ENCODE results near the gene STIM1. TPM values are rescaled to one million over a fixed set of nuclear protein-coding genes. Genes with fewer than 3 reads are reported as not detected.

The STIM1 gene
- 9.6 and 11.0 TPM in 2 replicates for total RNA-seq (2014; rRNA removed; shearing (Covaris generic))

DNA sequence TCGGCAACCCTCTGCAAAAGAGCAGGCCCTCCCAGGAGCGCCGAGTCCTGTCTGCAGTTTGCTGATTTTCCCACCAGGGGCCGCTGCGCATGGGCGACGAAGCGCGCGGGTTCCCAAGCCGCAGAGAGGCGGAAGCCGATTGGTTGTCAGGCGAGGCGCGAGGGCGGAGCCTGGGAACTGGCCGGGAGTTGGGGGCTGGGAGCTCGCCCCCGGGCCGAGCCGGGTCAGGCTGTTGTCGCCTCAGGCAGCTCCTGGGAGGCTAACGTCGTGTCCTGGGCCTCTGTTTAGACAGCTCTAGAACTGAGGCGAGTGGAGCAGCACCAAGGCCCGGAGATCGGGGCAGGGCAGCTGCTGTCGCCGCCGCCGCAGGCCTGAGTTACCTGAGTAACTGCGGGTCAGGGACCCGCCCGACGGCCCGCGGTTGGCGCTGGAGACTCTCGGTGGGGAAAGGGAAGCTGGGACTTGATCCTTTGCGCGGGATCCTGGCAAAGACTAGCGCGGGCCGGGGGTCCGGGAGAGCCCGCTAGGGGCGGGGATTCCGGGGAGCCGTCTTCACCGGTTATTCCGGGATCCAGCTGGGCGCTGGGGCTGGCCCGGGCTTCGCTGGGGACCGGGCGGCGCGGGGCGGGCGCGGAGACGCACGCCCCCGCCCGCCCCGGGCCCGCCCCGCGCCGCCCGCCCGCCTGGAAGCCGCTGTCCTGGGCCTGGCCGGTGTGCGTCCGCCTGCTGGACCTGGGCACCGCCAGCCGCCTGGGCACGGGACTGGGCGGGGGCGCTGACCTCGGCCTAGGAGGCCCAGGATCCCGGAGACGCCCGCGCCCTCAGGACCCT lies at the start of gene STIM1:
STIM1 (plus strand) TSS at position 688 of the 831 bp plus-strand sequence. CDS start 607 bp downstream, outside the sequence.

DNA sequence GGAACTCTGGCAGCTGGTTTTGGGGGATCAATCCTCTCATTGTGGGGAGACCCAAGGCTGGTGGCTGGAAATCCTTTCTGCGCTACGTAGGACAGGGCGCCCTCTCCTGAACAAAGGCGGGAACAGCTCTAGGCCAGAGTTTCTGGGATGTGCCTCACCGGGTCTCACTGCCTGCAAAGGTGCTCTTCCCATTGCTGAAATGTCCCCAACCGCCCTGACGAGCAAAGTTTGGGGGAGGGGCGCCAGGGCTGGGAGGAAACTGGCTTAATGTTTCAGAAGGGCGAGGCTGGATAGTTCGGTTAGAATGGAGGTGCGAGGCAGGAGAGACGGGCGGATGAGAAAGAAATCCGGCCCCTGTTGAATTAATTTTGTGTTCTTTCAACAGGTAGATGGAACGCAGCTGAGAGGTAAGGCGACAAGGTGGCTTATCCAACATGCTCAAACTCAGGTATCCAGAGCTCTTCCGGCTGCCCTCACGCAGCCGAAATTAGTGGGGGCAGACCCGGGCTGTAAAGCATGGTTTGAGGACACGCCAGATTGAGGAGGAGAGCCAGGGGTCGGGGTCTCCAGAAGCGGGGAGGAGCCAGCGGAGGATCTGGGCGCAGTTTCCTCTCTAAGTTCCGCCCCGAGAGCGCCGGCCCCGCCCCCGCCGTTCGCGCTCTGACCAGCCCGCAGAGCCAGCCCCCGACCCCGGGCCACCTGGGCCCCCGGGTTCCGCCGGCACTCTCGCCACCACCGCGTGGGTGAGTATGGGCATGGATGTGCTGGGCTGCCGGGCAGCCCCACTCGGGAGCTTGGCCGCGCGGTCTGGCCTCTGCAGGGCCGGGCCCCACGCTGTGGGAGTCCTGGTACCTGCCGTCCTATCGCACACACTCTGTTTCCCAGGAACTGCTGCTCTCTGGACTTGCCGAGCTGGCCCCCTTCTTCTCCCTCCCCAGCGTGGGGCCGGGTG lies 47.3 kb upstream of the STIM1 start, which contains the start of gene PGAP2:
PGAP2 (plus strand) TSS at position 652 of the 952 bp plus-strand sequence. CDS start 2,700 bp downstream, outside the sequence.

DNA sequence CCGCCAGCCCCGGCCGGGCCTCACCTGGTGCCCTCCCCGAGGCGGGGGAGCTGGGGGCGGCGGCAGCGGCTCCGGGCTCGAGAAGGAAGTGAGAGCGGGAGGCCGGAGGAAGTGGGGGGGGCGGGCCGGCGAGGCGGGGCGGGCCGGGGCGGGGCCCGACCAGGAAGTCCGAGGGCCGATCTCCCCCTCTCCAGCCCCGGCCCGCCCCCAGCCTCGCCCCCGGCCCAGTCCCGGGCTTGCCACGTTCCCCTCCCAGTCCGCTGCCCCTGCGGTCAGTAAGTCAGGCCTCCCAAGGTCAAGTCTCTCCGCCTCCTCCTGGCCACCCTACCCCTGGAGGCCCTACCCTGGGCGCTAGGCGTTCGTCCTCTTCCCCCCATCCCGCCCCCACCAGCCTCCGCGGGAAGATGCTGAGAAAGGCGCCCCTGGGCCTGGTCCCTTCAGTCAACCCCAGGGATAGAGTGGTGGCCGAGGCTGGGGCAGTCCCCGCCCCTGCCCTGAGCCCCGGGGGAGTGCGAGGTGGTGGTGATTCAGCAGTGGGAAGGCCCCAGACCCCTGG lies 14.5 kb upstream of the STIM1 start, which contains the start of gene RHOG:
RHOG (minus strand) TSS at position 90 of the 556 bp plus-strand sequence. CDS start 12,821 bp downstream, outside the sequence.

DNA sequence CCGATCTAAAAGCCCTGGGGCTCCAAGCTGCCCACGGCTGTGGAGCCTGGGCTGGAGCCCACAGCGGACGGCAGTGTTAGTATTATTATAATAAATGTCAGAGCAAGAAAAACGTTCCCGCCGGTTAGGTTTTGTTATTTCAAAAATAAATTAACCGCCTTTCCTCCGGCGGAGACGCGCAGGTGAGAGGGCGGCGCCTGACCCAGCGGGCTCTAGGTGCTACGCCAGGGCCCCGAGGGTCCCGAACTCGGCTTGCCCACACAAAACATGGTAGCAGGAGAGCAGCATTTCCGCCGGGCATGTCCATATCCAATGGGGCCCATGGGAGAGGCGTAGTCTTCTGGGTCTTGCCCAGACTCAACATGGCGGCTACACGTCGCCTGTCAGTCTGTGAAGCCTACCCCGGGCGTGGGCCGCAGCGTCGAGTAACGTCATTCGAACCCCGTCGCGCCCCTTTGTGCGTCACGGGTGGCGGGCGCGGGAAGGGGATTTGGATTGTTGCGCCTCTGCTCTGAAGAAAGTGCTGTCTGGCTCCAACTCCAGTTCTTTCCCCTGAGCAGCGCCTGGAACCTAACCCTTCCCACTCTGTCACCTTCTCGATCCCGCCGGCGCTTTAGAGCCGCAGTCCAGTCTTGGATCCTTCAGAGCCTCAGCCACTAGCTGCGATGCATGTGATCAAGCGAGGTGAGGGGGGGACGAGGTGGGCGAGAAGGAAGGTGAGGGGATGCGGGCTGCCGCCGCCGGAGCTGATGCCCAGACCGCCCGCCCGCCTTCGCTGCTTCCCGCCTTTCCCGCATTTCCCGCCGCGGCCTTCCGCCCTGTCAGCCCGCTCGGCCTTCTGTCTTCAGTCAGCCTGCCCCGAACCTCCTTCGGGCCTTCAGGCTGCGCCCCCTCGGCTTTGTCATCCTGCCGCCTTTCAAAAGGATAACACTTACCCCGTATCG lies 239.2 kb downstream of the STIM1 start, which contains the start of gene RRM1:
RRM1 (plus strand) TSS at position 452 of the 944 bp plus-strand sequence; CDS start at position 666, 214 bp downstream.

Small RNA genes lying within 50 kb of the gene (small RNA-seq; reads per million reads assigned to genes)
- gene AC087441.2 (not detected), gene RF00409 (not detected), gene RPS29P20 (not detected)

Other genes starting within 250 kb of the STIM1 start
- not detected in 2 replicates for gene ART5, start 213.7 kb upstream of the STIM1 start, total RNA-seq (2014; rRNA removed; shearing (Covaris generic))
- not detected in 2 replicates for gene ART1, start 210.5 kb upstream of the STIM1 start, total RNA-seq (2014; rRNA removed; shearing (Covaris generic))
- 0.41 and 1.4 TPM in 2 replicates for gene CHRNA10, start 184.3 kb upstream of the STIM1 start, total RNA-seq (2014; rRNA removed; shearing (Covaris generic))
- gene NUP98, start 58.1 kb upstream of the STIM1 start, total RNA-seq (2014; rRNA removed; shearing (Covaris generic)) = 73.4 and 108 TPM in 2 replicates
- gene PGAP2, start 47.1 kb upstream of the STIM1 start, total RNA-seq (2014; rRNA removed; shearing (Covaris generic)) = 8.5 and 18.5 TPM in 2 replicates
- gene RHOG, start 14.7 kb upstream of the STIM1 start, total RNA-seq (2014; rRNA removed; shearing (Covaris generic)) = 11.8 and 17.5 TPM in 2 replicates
- 99.7 and 103 TPM in 2 replicates for gene RRM1, start 239.1 kb downstream of the STIM1 start, total RNA-seq (2014; rRNA removed; shearing (Covaris generic))

Data from A375 (cell line).